Gastrocnemius medialis (tissue), 4 donors: Measurements from ENCODE around the gene SLC18A3.

Experiments used
- CTCF ChIP-seq, 5 experiments: fragments of 450-650 bp in 3 of 5; fragments of 200-600 bp in 2 of 5; sonication (generic) in 2 of 5; IDR thresholded peaks in 4 of 5; conservative IDR thresholded peaks in 1 of 5; 1 replicate in 4 of 5; 2 replicates in 1 of 5; pipeline ENCODE4 v1.5.1; 2016 to 2019; ENCODE audit warnings: antibody characterized with exemption in 5 of 5, mild to moderate bottlenecking in 3 of 5, moderate library complexity in 3 of 5
- POLR2A ChIP-seq, 2 donors: fragments of 450-650 bp; IDR thresholded peaks; one replicate each; pipeline ENCODE4 v1.6.1; 2017; ENCODE audit warnings: antibody characterized with exemption in 2 of 2, mild to moderate bottlenecking in 2 of 2, moderate library complexity in 2 of 2

GRCh38 chr10:49598986-49599385 lies 11.1 kb upstream of the SLC18A3 start:
- no peak for TF ChIP-seq CTCF (IDR thresholded peaks at IDR 0.05 in 4 of 5, conservative IDR thresholded peaks at IDR 0.05 in 1 of 5)
- TF ChIP-seq POLR2A (IDR thresholded peaks at IDR 0.05): no peak
